AG04449 (cell line): ENCODE data around the gene ZDHHC20.
A peak's percentile ranks its signal among the peaks of the same experiment; 100 is the strongest.

Source experiments
- CTCF ChIA-PET: fragments of 350-600 bp; formaldehyde crosslinking; extraction: SDS; loops from one replicate; lab custom pipeline; 2021; ENCODE audit warnings: antibody characterized with exemption; lab: Yijun Ruan, JAX
- POLR2A ChIA-PET: fragments of 400-600, 350-600 bp; formaldehyde crosslinking; extraction: SDS; loops from one replicate; lab custom pipeline; 2020; ENCODE audit warnings: antibody characterized with exemption, inconsistent platforms; lab: Yijun Ruan, JAX
- DNase-seq: peaks from one replicate; pipeline ENCODE4 v3.0.0-alpha.2; 2010; ENCODE audit warnings: low read depth, low spot score
- H3K4me3 ChIP-seq: 2 replicates; pipeline ENCODE4 v1.5.1; 2011; ENCODE audit warnings: low read depth, mild to moderate bottlenecking, control low read depth, low read length
- TF ChIP-seq, protein P1 (sequence below): IDR thresholded peaks from one replicate; pipeline ENCODE4 v1.5.1; 2011; ENCODE audit warnings: mild to moderate bottlenecking, moderate library complexity, low read length, control low read depth, inconsistent platforms; ENCODE audit not compliant: insufficient read depth; ENCODE audit errors: missing control alignments

Gene ZDHHC20

GRCh38 chr13:21446656-21447055 is 12.4 kb downstream of the ZDHHC20 start:
- H3K4me3 ChIP-seq: no peak overlapping the region
- ChIA-PET POLR2A (no interaction called here), CTCF (no interaction called here)
- DNase-seq: no peak
- TF ChIP-seq, protein P1, sequence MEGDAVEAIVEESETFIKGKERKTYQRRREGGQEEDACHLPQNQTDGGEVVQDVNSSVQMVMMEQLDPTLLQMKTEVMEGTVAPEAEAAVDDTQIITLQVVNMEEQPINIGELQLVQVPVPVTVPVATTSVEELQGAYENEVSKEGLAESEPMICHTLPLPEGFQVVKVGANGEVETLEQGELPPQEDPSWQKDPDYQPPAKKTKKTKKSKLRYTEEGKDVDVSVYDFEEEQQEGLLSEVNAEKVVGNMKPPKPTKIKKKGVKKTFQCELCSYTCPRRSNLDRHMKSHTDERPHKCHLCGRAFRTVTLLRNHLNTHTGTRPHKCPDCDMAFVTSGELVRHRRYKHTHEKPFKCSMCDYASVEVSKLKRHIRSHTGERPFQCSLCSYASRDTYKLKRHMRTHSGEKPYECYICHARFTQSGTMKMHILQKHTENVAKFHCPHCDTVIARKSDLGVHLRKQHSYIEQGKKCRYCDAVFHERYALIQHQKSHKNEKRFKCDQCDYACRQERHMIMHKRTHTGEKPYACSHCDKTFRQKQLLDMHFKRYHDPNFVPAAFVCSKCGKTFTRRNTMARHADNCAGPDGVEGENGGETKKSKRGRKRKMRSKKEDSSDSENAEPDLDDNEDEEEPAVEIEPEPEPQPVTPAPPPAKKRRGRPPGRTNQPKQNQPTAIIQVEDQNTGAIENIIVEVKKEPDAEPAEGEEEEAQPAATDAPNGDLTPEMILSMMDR: no peak

DNA sequence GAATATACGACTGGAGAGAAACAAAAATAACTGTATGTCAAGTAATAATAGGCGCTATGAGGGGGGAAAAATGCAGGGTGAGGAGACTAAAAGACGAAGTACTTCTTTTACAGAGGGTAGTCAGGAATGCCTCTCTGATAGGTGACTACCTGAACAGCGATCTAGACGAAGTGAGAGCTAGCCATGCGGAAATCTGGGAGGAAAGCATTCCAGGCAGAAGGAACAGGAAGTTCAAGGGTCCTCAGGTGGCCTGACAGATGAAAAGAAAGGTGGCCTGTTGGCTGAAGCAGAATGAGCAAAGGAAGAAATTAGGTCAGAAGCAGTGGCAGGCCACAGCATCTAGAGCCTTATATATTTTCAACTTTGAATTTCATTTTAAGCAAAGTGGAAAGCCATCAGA is 13.3 kb downstream of the ZDHHC20 start:
- CTCF ChIA-PET: no interaction called here
- no peak overlapping the region for H3K4me3 ChIP-seq
- POLR2A ChIA-PET: no interaction called here
- TF ChIP-seq, protein P1: no peak
- DNase-seq: no peak

GRCh38 chr13:21443171-21443570 is 15.9 kb downstream of the ZDHHC20 start:
- no peak overlapping the region for H3K4me3 ChIP-seq
- CTCF ChIA-PET: interaction anchor here (0.6 to 2.3 kb wide), 2 partner anchors 34 to 47 kb away, joined by 3 to 7 read pairs; no protein-coding TSS in a partner anchor
- POLR2A ChIA-PET: no interaction called here
- no peak for DNase-seq
- TF ChIP-seq, protein P1: no peak

GRCh38 chr13:21436582-21436981 is 22.5 kb downstream of the ZDHHC20 start:
- ChIA-PET CTCF (interaction anchor here (1.4 to 1.7 kb wide), 2 partner anchors 8 to 41 kb away, joined by 3 to 5 read pairs; no protein-coding TSS in a partner anchor), POLR2A (no interaction called here)
- no peak overlapping the region for H3K4me3 ChIP-seq
- TF ChIP-seq, protein P1: no peak
- DNase-seq: no peak

- ChIA-PET POLR2A (interaction anchor here (0.9 kb wide), 1 partner anchor 23 kb away, joined by 3 read pairs; the partner anchor contains the start of gene ZDHHC20), CTCF (interaction anchor here (1.4 kb wide), 1 partner anchor 9 kb away, joined by 3 read pairs; no protein-coding TSS in a partner anchor)
- no peak overlapping the region for H3K4me3 ChIP-seq
- peak; percentile 31 for DNase-seq
- TF ChIP-seq, protein P1: no peak
Measured at GRCh38 chr13:21435687-21436151, 23.4 kb downstream of the ZDHHC20 start.

DNA sequence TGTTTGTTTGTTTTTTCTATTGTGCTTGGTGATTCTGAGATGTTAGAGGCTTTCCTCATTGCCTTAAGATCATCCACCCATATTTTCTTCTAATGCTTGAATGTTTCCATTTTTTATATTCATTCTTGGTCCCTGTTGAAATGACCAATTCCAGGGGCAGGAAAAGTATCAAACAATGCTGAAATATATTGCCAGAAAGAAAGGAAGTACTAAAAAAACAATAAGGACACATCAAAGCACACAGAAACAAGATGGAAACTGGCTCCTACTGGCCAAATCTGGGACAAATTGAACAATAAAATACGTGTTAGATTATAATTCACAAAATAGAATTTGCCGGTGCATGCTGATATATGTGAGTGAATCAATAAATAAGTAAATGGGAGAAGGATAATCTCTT is 23.9 kb downstream of the ZDHHC20 start:
- POLR2A ChIA-PET: interaction anchor here (0.9 kb wide), 1 partner anchor 24 kb away, joined by 3 read pairs; the partner anchor contains the start of gene ZDHHC20
- no peak overlapping the region for H3K4me3 ChIP-seq
- no peak for DNase-seq
- TF ChIP-seq, protein P1: no peak
- CTCF ChIA-PET: interaction anchor here (1.0 to 1.4 kb wide), 2 partner anchors 10 to 42 kb away, joined by 3 to 4 read pairs; no protein-coding TSS in a partner anchor
